ENCODE results near the gene MCF2L. TPM values are rescaled to one million over a fixed set of nuclear protein-coding genes. Genes with fewer than 3 reads are reported as not detected.

MCF2L gene
- total and polyA plus RNA-seq, 10 of the 15 experiments (the other 5 are each of a cell fraction or from before 2014, with no cell fraction given), result 0.06 to 1.1 (median 0.21) TPM; not detected in 2

DNA sequence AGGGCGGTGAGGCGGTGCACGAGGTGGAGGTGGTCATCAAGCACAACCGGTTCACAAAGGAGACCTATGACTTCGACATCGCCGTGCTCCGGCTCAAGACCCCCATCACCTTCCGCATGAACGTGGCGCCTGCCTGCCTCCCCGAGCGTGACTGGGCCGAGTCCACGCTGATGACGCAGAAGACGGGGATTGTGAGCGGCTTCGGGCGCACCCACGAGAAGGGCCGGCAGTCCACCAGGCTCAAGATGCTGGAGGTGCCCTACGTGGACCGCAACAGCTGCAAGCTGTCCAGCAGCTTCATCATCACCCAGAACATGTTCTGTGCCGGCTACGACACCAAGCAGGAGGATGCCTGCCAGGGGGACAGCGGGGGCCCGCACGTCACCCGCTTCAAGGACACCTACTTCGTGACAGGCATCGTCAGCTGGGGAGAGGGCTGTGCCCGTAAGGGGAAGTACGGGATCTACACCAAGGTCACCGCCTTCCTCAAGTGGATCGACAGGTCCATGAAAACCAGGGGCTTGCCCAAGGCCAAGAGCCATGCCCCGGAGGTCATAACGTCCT lies 180.0 kb downstream of the MCF2L start:
- TF ChIP-seq, protein P1, sequence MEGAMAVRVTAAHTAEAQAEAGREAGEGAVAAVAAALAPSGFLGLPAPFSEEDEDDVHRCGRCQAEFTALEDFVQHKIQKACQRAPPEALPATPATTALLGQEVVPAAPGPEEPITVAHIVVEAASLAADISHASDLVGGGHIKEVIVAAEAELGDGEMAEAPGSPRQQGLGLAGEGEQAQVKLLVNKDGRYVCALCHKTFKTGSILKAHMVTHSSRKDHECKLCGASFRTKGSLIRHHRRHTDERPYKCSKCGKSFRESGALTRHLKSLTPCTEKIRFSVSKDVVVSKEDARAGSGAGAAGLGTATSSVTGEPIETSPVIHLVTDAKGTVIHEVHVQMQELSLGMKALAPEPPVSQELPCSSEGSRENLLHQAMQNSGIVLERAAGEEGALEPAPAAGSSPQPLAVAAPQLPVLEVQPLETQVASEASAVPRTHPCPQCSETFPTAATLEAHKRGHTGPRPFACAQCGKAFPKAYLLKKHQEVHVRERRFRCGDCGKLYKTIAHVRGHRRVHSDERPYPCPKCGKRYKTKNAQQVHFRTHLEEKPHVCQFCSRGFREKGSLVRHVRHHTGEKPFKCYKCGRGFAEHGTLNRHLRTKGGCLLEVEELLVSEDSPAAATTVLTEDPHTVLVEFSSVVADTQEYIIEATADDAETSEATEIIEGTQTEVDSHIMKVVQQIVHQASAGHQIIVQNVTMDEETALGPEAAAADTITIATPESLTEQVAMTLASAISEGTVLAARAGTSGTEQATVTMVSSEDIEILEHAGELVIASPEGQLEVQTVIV (IDR thresholded peaks at IDR 0.05; ENCODE audit: borderline replicate concordance, partially characterized antibody), result no peak
- TF ChIP-seq JUND (IDR thresholded peaks at IDR 0.05; ENCODE audit: low read depth, low read length), result no peak
- no peak for TF ChIP-seq ESRRA (IDR thresholded peaks at IDR 0.05; ENCODE audit: low read length)
- TF ChIP-seq CREB1 (IDR thresholded peaks at IDR 0.05; ENCODE audit: low read depth), result no peak
- TF ChIP-seq SIX5 (IDR thresholded peaks at IDR 0.05; ENCODE audit: low read depth, low read length, severe bottlenecking), result no peak
- TF ChIP-seq MEF2A (IDR thresholded peaks at IDR 0.05; ENCODE audit: insufficient read depth, low read depth, low read length), result no peak
- TF ChIP-seq NR2C2 (IDR thresholded peaks at IDR 0.05; ENCODE audit: borderline replicate concordance, control insufficient read depth, insufficient read length, low read depth), result no peak
- TF ChIP-seq TCF12 (IDR thresholded peaks at IDR 0.05; ENCODE audit: low read depth, low read length), result no peak
- TF ChIP-seq RFX5 (IDR thresholded peaks at IDR 0.05; ENCODE audit: low read depth, low read length), result no peak
- no peak for TF ChIP-seq DPF2 (IDR thresholded peaks at IDR 0.05)
- TF ChIP-seq BRCA1 (IDR thresholded peaks at IDR 0.05; ENCODE audit: low read depth, low read length), result no peak
- TF ChIP-seq, protein P2, sequence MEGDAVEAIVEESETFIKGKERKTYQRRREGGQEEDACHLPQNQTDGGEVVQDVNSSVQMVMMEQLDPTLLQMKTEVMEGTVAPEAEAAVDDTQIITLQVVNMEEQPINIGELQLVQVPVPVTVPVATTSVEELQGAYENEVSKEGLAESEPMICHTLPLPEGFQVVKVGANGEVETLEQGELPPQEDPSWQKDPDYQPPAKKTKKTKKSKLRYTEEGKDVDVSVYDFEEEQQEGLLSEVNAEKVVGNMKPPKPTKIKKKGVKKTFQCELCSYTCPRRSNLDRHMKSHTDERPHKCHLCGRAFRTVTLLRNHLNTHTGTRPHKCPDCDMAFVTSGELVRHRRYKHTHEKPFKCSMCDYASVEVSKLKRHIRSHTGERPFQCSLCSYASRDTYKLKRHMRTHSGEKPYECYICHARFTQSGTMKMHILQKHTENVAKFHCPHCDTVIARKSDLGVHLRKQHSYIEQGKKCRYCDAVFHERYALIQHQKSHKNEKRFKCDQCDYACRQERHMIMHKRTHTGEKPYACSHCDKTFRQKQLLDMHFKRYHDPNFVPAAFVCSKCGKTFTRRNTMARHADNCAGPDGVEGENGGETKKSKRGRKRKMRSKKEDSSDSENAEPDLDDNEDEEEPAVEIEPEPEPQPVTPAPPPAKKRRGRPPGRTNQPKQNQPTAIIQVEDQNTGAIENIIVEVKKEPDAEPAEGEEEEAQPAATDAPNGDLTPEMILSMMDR (IDR thresholded peaks at IDR 0.05 in 2 of 3, conservative IDR thresholded peaks at IDR 0.05 in 1 of 3; ENCODE audit: control insufficient read depth in 2 of 3, extremely low read depth in 1 of 3, insufficient read depth in 1 of 3, low read depth in 3 of 3, low read length in 3 of 3), result no peak
- TF ChIP-seq SUZ12 (IDR thresholded peaks at IDR 0.05; ENCODE audit: unreplicated experiment), result no peak
- TF ChIP-seq, protein P3, sequence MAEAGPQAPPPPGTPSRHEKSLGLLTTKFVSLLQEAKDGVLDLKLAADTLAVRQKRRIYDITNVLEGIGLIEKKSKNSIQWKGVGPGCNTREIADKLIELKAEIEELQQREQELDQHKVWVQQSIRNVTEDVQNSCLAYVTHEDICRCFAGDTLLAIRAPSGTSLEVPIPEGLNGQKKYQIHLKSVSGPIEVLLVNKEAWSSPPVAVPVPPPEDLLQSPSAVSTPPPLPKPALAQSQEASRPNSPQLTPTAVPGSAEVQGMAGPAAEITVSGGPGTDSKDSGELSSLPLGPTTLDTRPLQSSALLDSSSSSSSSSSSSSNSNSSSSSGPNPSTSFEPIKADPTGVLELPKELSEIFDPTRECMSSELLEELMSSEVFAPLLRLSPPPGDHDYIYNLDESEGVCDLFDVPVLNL (IDR thresholded peaks at IDR 0.05; ENCODE audit: low read depth, low read length), result no peak
- no peak for TF ChIP-seq CHD4 (IDR thresholded peaks at IDR 0.05)
- Histone ChIP-seq H3K27ac (ENCODE audit: control insufficient read depth, insufficient read depth) (no peak overlapping the region), H3K79me2 (ENCODE audit: control insufficient read depth, insufficient read depth, low read length) (no peaks in the 10 kb centered on the region), H3K9me3 (replicated peaks; ENCODE audit: control insufficient read depth, insufficient read depth, low read length) (no peaks in the 10 kb centered on the region; the same call in 2 of the 3 replicates), H3K4me1 (ENCODE audit: control insufficient read depth, insufficient read depth, low read length) (peaks cover 8% of the 10 kb centered on the region), H3K27me3 (replicated peaks in 1 of 2; ENCODE audit: control insufficient read depth in 2 of 2, insufficient read depth in 2 of 2, low read length in 1 of 2) (peaks cover 0 to 5% of the 10 kb centered on the region in 2 experiments; a peak in 3 of 4 replicates), H3K9ac (ENCODE audit: control insufficient read depth, insufficient read depth, low read length) (no peak overlapping the region), H4K20me1 (ENCODE audit: control insufficient read depth, insufficient read depth) (no peaks in the 10 kb centered on the region), H3K4me3 (no peak overlapping the region), H3K4me2 (ENCODE audit: control insufficient read depth, insufficient read depth) (no peak overlapping the region), H3K36me3 (ENCODE audit: control insufficient read depth in 2 of 2, insufficient read depth in 2 of 2, low read length in 1 of 2) (no peaks in the 10 kb centered on the region), H2AFZ (ENCODE audit: control insufficient read depth, low read depth, low read length) (no peak overlapping the region)
- BruUV-seq (replicated peaks), result no TSS peak
- ChIA-PET POLR2A (no interaction called here), RAD21 (ENCODE audit: unreplicated experiment) (no interaction called here), CTCF (no interaction called here), SMC1A (ENCODE audit: uncharacterized antibody, unreplicated experiment) (no interaction called here)
- DNase-seq (ENCODE audit: low read depth, low spot score) (no peak), FAIRE-seq (no peak), ATAC-seq (no peak)
- intact Hi-C loops (cut with micrococcal nuclease; ENCODE audit: unreplicated experiment), result no loop called here
- WGBS (ENCODE audit: insufficient coverage, insufficient replicate concordance, low lambda C conversion rate, missing lambda C conversion rate), result 66% methylated on average over 38 of the region's 38 CpGs
- in situ Hi-C loops (cut with MboI), result no loop called here
